T-cell (primary cell): ENCODE data around the gene DNAJC6. TPM values are rescaled to one million over a fixed set of nuclear protein-coding genes. Genes with fewer than 3 reads are reported as not detected.

Experiments
- ATAC-seq, 4 experiments: fragments of 200-7000 bp in 3 of 4; fragments of 150-1000 bp in 1 of 4; cut with Tn5 transposase; replicated peaks in 1 of 4; 1 replicate in 3 of 4; 2 replicates in 1 of 4; pipeline ENCODE4 v1.10.0; 2021; ENCODE audit warnings: moderate library complexity in 3 of 4, mild to moderate bottlenecking in 2 of 4, moderate number of reproducible peaks in 1 of 4
- CTCF ChIA-PET, 2 donors: fragments of 300-600 bp; sonication (Branson Sonifier 250); formaldehyde crosslinking; loops; one replicate each; lab custom pipeline; 2022; ENCODE audit warnings: antibody characterized with exemption in 2 of 2; lab: Charles Lee
- POLR2A ChIA-PET, 2 donors: fragments of 300-600 bp; sonication (Branson Sonifier 250); formaldehyde crosslinking; loops; one replicate each; lab custom pipeline; 2022; ENCODE audit warnings: antibody characterized with exemption in 2 of 2; lab: Charles Lee
- DNase-seq, 35 experiments: peaks; one replicate each; pipeline versions ENCODE4 v3.0.0 to v3.0.0-alpha.2; 2013 to 2023
- H3K27ac ChIP-seq: one replicate; pipeline ENCODE4 v1.5.1; 2013; ENCODE audit warnings: low read length
- H3K27me3 ChIP-seq, 2 experiments: replicated peaks in 1 of 2; 1 replicate in 1 of 2; 2 replicates in 1 of 2; pipeline versions ENCODE4 v1.6.1 to v1.7.0; 2013; ENCODE audit warnings: low read length in 1 of 2, mixed read lengths in 1 of 2; ENCODE audit not compliant: control insufficient read depth in 2 of 2, insufficient read depth in 2 of 2; ENCODE audit errors: extremely low read depth in 1 of 2
- H3K36me3 ChIP-seq, 2 donors: 1 replicate in 1 of 2; 2 replicates in 1 of 2; pipeline versions ENCODE4 v1.6.1 to v1.7.0; 2013; ENCODE audit warnings: low read length in 1 of 2; ENCODE audit not compliant: control insufficient read depth in 2 of 2, insufficient read depth in 1 of 2; ENCODE audit errors: extremely low read depth in 1 of 2
- H3K4me1 ChIP-seq, 2 experiments: 1 replicate in 1 of 2; 2 replicates in 1 of 2; pipeline versions ENCODE4 v1.6.1 to v1.7.0; 2013; ENCODE audit warnings: low read length in 2 of 2, mixed read lengths in 1 of 2; ENCODE audit not compliant: insufficient read depth in 2 of 2, control insufficient read depth in 1 of 2; ENCODE audit errors: extremely low read depth in 1 of 2
- H3K4me3 ChIP-seq, 2 donors: 1 replicate in 1 of 2; 2 replicates in 1 of 2; pipeline versions ENCODE4 v1.5.1 to v1.7.0; 2013; ENCODE audit warnings: mild to moderate bottlenecking in 2 of 2, low read length in 1 of 2, moderate library complexity in 1 of 2; ENCODE audit not compliant: control insufficient read depth in 1 of 2; ENCODE audit errors: extremely low read depth in 1 of 2
- H3K9me3 ChIP-seq: 2 replicates; pipeline ENCODE4 v1.7.0; 2013
- H3K27ac Mint-ChIP-seq, 2 donors: one replicate each; pipeline ENCODE4 v1.8.0; 2020 to 2021; ENCODE audit warnings: mild to moderate bottlenecking in 2 of 2, mixed read lengths in 2 of 2
- H3K27me3 Mint-ChIP-seq, 2 donors: one replicate each; pipeline ENCODE4 v1.8.0; 2021 to 2022; ENCODE audit warnings: mixed read lengths in 2 of 2
- H3K36me3 Mint-ChIP-seq: one replicate; pipeline ENCODE4 v1.8.0; 2021; ENCODE audit warnings: mixed read lengths
- H3K4me1 Mint-ChIP-seq, 3 donors: one replicate each; pipeline ENCODE4 v1.8.0; 2020 to 2022; ENCODE audit warnings: mixed read lengths in 3 of 3, mild to moderate bottlenecking in 1 of 3
- H3K4me3 Mint-ChIP-seq, 3 donors: one replicate each; pipeline ENCODE4 v1.8.0; 2020 to 2022; ENCODE audit warnings: mild to moderate bottlenecking in 3 of 3, mixed read lengths in 3 of 3, moderate library complexity in 3 of 3
- H3K9me3 Mint-ChIP-seq, 3 donors: one replicate each; pipeline ENCODE4 v1.8.0; 2020 to 2022; ENCODE audit warnings: mixed read lengths in 3 of 3
- WGBS: methylation state at CpG from one replicate; pipeline ENCODE4 v1.1.5; 2013; ENCODE audit warnings: missing lambda C conversion rate; ENCODE audit not compliant: insufficient coverage; 5-methylcytosine and 5-hydroxymethylcytosine counted together
- total RNA-seq, 35 experiments: library from RNA in 6 of 35; stranded (reverse) in 6 of 35; fragments of 120-200 nt in 1 of 35; gene quantifications; one replicate each; pipeline versions ENCODE4 v1.2.1 to v1.2.4 and lab custom pipeline; 2013 to 2026

The DNAJC6 gene
- total RNA-seq, 5 donors from 2014 or later (not counting 1 experiment from before 2014, with no cell fraction given), result 1.4 to 5.2 (median 2.4) TPM

GRCh38 chr1:65339866-65340468 lies 30.6 kb downstream of the DNAJC6 start:
- Histone ChIP-seq H3K4me1 (no peaks in the 10 kb centered on the region), H3K36me3 (no peaks in the 10 kb centered on the region), H3K27me3 (no peaks in the 10 kb centered on the region), H3K4me3 (no peak overlapping the region), H3K27ac (no peak overlapping the region), H3K9me3 (no peaks in the 10 kb centered on the region)
- H3K36me3 Mint-ChIP-seq, result peaks cover 4% of the 10 kb centered on the region
- no peaks in the 10 kb centered on the region for H3K4me1 Mint-ChIP-seq
- no peak overlapping the region for H3K4me3 Mint-ChIP-seq
- no peaks in the 10 kb centered on the region for H3K27me3 Mint-ChIP-seq
- DNase-seq (no peak), ATAC-seq (no peak)
- ChIA-PET POLR2A (no interaction called here), CTCF (interaction anchor here in 1 of 2 donors (0.6 kb wide), 1 partner anchor 348 kb away, joined by 3 read pairs; no protein-coding TSS in a partner anchor)
- no peak overlapping the region for H3K27ac Mint-ChIP-seq
- 88% methylated on average over 1 of the region's 3 CpGs for WGBS
- no peaks in the 10 kb centered on the region for H3K9me3 Mint-ChIP-seq

- Histone ChIP-seq H3K9me3 (no peaks in the 10 kb centered on the region), H3K4me3 (no peak overlapping the region), H3K4me1 (no peaks in the 10 kb centered on the region), H3K36me3 (no peaks in the 10 kb centered on the region), H3K27ac (no peak overlapping the region), H3K27me3 (no peaks in the 10 kb centered on the region)
- CTCF ChIA-PET, result no interaction called here
- no peaks in the 10 kb centered on the region for H3K36me3 Mint-ChIP-seq
- no peak overlapping the region for H3K4me3 Mint-ChIP-seq
- no peak for ATAC-seq
- DNase-seq, result no peak
- no peaks in the 10 kb centered on the region for H3K27me3 Mint-ChIP-seq
- H3K4me1 Mint-ChIP-seq, result no peaks in the 10 kb centered on the region
- WGBS, result no CpG with 5 or more reads among the region's 1 CpG
- POLR2A ChIA-PET, result interaction anchor here in 1 of 2 donors (0.5 kb wide), 1 partner anchor 1636 kb away, joined by 3 read pairs; no protein-coding TSS in a partner anchor
- H3K9me3 Mint-ChIP-seq, result no peaks in the 10 kb centered on the region
- no peak overlapping the region for H3K27ac Mint-ChIP-seq
These were observed 32.0 kb downstream of the DNAJC6 start for GRCh38 chr1:65341381-65341780.

- POLR2A ChIA-PET, result no interaction called here
- H3K27ac Mint-ChIP-seq, result no peak overlapping the region
These were observed 33.9 kb downstream of the DNAJC6 start for GRCh38 chr1:65343286-65343685.

GRCh38 chr1:65344171-65344814 lies 35.0 kb downstream of the DNAJC6 start:
- Mint-ChIP-seq H3K27ac (no peak overlapping the region), H3K36me3 (no peaks in the 10 kb centered on the region), H3K27me3 (no peaks in the 10 kb centered on the region), H3K9me3 (no peaks in the 10 kb centered on the region), H3K4me3 (no peak overlapping the region), H3K4me1 (no peaks in the 10 kb centered on the region)
- 67% methylated on average over 1 of the region's 3 CpGs for WGBS
- Histone ChIP-seq H3K4me3 (no peak overlapping the region), H3K4me1 (no peaks in the 10 kb centered on the region), H3K9me3 (no peaks in the 10 kb centered on the region), H3K27me3 (no peaks in the 10 kb centered on the region), H3K27ac (no peak overlapping the region), H3K36me3 (no peaks in the 10 kb centered on the region)
- ChIA-PET CTCF (no interaction called here), POLR2A (no interaction called here)
- ATAC-seq (no peak), DNase-seq (no peak)

More at GRCh38 chr1:65343286-65343685, 33.9 kb downstream of the DNAJC6 start:
- no peak for ATAC-seq
- no peak overlapping the region for H3K27ac ChIP-seq
- 100% methylated on average over 2 of the region's 3 CpGs for WGBS
- CTCF ChIA-PET, result interaction anchor here in 1 of 2 donors (0.6 kb wide), 1 partner anchor 1341 kb away, joined by 5 read pairs; no protein-coding TSS in a partner anchor
- H3K36me3 ChIP-seq, result no peaks in the 10 kb centered on the region
- DNase-seq, result no peak
- Mint-ChIP-seq H3K4me3 (no peak overlapping the region), H3K4me1 (no peaks in the 10 kb centered on the region), H3K9me3 (no peaks in the 10 kb centered on the region), H3K36me3 (no peaks in the 10 kb centered on the region), H3K27me3 (no peaks in the 10 kb centered on the region)
- H3K4me1 ChIP-seq, result no peaks in the 10 kb centered on the region
- no peaks in the 10 kb centered on the region for H3K9me3 ChIP-seq
- H3K27me3 ChIP-seq, result no peaks in the 10 kb centered on the region
- H3K4me3 ChIP-seq, result no peak overlapping the region

- Mint-ChIP-seq H3K4me3 (no peak overlapping the region), H3K9me3 (peaks cover 0 to 3% (median 0%) of the 10 kb centered on the region in 3 donors), H3K27ac (no peak overlapping the region), H3K36me3 (no peaks in the 10 kb centered on the region), H3K4me1 (no peaks in the 10 kb centered on the region), H3K27me3 (peaks cover 0 to 7% of the 10 kb centered on the region in 2 donors)
- ChIA-PET POLR2A (no interaction called here), CTCF (no interaction called here)
- Histone ChIP-seq H3K36me3 (no peaks in the 10 kb centered on the region), H3K27me3 (no peaks in the 10 kb centered on the region), H3K9me3 (no peaks in the 10 kb centered on the region), H3K4me1 (no peaks in the 10 kb centered on the region), H3K27ac (no peak overlapping the region), H3K4me3 (no peak overlapping the region)
- no CpG with 5 or more reads among the region's 2 CpGs for WGBS
- DNase-seq (no peak), ATAC-seq (no peak)
These were observed 36.8 kb downstream of the DNAJC6 start for GRCh38 chr1:65346190-65346589.

GRCh38 chr1:65355031-65355712 lies 45.8 kb downstream of the DNAJC6 start:
- Histone ChIP-seq H3K27ac (no peak overlapping the region), H3K9me3 (no peaks in the 10 kb centered on the region), H3K36me3 (no peaks in the 10 kb centered on the region), H3K27me3 (no peaks in the 10 kb centered on the region), H3K4me1 (no peaks in the 10 kb centered on the region), H3K4me3 (no peak overlapping the region)
- no peak overlapping the region for H3K4me3 Mint-ChIP-seq
- DNase-seq (no peak), ATAC-seq (no peak)
- no peak overlapping the region for H3K27ac Mint-ChIP-seq
- peaks cover 0 to 3% (median 0%) of the 10 kb centered on the region in 3 donors for H3K9me3 Mint-ChIP-seq
- H3K27me3 Mint-ChIP-seq, result peaks cover 0 to 14% of the 10 kb centered on the region in 2 donors
- no peaks in the 10 kb centered on the region for H3K36me3 Mint-ChIP-seq
- CTCF ChIA-PET, result interaction anchor here in 1 of 2 donors (0.6 kb wide), 1 partner anchor 309 kb away, joined by 4 read pairs; no protein-coding TSS in a partner anchor
- WGBS, result 71% methylated on average over 3 of the region's 7 CpGs
- POLR2A ChIA-PET, result no interaction called here
- no peaks in the 10 kb centered on the region for H3K4me1 Mint-ChIP-seq
